NCI-H146 (cell line): ENCODE measurements around the gene PKM.

Experiments
- DNase-seq: peaks from one replicate; lab custom pipeline; 2025; lab: John Stamatoyannopoulos, UW

PKM gene

GRCh38 chr15:72235298-72235697 is 4.3 kb upstream of the PKM start:
- no peak for DNase-seq

GRCh38 chr15:72233769-72234168 is 2.8 kb upstream of the PKM start:
- DNase-seq: no peak

- peak; percentile 75 for DNase-seq
These were observed 966 bp upstream of the PKM start for GRCh38 chr15:72231833-72232478.

- DNase-seq: peak; percentile 91
These were observed 559 bp downstream of the PKM start for GRCh38 chr15:72230197-72231065.

- DNase-seq: no peak
These were observed 1.1 kb downstream of the PKM start for GRCh38 chr15:72229947-72230196.

GRCh38 chr15:72229076-72229946 is 1.7 kb downstream of the PKM start:
- peak; percentile 28 for DNase-seq

GRCh38 chr15:72227720-72228119 is 3.3 kb downstream of the PKM start:
- no peak for DNase-seq

GRCh38 chr15:72227192-72227586 is 3.8 kb downstream of the PKM start:
- no peak for DNase-seq

- no peak for DNase-seq
These were observed 7.7 kb downstream of the PKM start for GRCh38 chr15:72223278-72223677.

GRCh38 chr15:72222393-72222792 is 8.6 kb downstream of the PKM start:
- no peak for DNase-seq

- DNase-seq: no peak
These were observed 10.3 kb downstream of the PKM start for GRCh38 chr15:72220687-72221086.

GRCh38 chr15:72217216-72217615 is 13.8 kb downstream of the PKM start:
- DNase-seq: no peak

GRCh38 chr15:72216079-72216478 is 14.9 kb downstream of the PKM start:
- DNase-seq: no peak

GRCh38 chr15:72207558-72208085 is 23.4 kb downstream of the PKM start:
- no peak for DNase-seq

- DNase-seq: no peak
These were observed 24.4 kb downstream of the PKM start for GRCh38 chr15:72206677-72207000.

GRCh38 chr15:72205896-72206676 is 24.9 kb downstream of the PKM start:
- no peak for DNase-seq

GRCh38 chr15:72205273-72205672 is 25.7 kb downstream of the PKM start:
- no peak for DNase-seq

GRCh38 chr15:72203507-72203837 is 27.5 kb downstream of the PKM start:
- DNase-seq: no peak

GRCh38 chr15:72202801-72203506 is 28.0 kb downstream of the PKM start:
- no peak for DNase-seq

GRCh38 chr15:72202302-72202701 is 28.7 kb downstream of the PKM start:
- DNase-seq: no peak

GRCh38 chr15:72201391-72201921 is 29.5 kb downstream of the PKM start:
- DNase-seq: no peak
